Activated T-cell treated with anti-CD3 and anti-CD28 coated beads for 48 hours (primary cell): Measurements from ENCODE around the gene VAMP2.
A peak's percentile ranks its signal among the peaks of the same experiment; 100 is the strongest.

Source experiments
- DNase-seq: peaks from one replicate; pipeline ENCODE4 v3.0.0-alpha.2; 2020; ENCODE audit warnings: low read depth

The VAMP2 gene

DNA sequence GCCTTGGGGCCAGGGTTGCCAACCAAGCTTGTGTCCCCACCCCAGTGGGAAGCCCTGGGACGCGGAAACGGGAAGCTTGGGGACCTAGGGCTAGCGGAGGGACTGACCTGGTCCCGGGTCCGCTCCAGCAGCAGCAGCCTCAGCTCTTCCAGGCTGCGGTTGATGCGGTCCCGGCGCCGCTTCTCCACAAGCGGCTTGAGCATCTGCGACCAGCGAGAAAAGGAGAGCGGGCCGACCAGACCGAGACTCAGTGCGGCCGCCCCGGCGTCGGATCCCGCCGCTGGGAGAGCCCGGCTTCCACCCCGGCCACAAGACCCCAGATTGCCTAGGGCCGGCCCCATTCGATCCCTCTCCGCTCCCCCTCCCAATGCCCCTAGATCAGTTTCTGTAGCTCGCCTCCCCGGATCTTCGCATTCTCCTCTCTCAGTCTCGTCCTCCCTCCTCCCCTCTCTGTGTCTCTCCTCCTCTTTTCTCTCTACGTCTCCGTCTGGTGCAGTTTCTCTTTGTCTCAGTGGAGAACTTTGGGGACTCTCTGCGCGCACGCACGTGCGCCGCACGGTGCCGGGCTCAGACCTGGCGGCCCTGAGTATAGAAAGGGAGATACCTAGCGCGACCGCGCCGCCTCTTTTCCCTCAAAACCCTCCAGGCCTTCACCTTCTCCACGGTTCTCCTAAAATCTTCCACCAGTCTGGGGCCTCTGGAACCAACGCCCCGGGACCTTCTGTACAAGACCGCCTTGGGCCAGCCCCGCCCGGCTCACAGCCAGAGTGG lies 39.6 kb downstream of the VAMP2 start:
- DNase-seq = peak; percentile 50

DNA sequence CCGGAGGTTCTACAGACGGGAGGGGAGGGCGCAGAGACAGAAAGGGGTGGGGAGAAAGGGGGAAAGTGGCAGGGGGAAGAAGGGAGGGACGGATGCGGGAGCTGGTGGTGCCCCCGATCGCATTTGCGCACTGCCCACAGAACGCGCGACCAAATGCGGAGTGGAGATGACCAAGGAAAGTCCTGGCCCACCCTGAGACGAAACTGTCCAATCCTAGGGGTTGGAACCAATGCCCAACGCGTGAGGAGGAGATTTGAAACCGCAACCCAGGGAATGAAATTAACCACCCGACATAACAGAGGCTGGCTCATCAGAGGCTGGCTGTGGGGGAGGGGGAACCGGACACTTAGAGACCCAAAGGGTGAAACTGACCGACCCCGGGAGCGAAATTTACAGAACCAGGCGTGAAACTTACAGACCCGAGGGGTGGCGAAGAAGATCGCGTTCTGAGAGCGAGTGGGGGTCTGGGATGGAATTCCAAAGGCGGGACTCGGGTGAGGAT lies 40.3 kb downstream of the VAMP2 start:
- no peak for DNase-seq

- peak; percentile 72 for DNase-seq
Observed at GRCh38 chr17:8121681-8122421, 40.9 kb downstream of the VAMP2 start.

DNA sequence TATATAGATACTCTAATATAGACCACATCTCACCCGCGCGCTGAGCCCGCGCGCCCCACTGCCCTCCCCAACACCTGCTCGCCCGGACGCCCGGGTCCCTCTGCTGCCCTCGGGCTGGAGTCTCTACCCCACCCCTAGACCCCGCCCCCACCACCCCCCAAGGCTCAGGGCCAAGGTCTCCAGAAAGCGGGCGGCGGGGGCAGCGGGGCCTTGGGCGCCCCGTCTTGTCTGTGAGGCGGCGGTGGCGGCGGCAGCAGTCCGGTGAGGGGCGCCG lies 41.4 kb downstream of the VAMP2 start:
- no peak for DNase-seq

GRCh38 chr17:8120520-8121406 lies 42.0 kb downstream of the VAMP2 start:
- peak; percentile 81 for DNase-seq

DNA sequence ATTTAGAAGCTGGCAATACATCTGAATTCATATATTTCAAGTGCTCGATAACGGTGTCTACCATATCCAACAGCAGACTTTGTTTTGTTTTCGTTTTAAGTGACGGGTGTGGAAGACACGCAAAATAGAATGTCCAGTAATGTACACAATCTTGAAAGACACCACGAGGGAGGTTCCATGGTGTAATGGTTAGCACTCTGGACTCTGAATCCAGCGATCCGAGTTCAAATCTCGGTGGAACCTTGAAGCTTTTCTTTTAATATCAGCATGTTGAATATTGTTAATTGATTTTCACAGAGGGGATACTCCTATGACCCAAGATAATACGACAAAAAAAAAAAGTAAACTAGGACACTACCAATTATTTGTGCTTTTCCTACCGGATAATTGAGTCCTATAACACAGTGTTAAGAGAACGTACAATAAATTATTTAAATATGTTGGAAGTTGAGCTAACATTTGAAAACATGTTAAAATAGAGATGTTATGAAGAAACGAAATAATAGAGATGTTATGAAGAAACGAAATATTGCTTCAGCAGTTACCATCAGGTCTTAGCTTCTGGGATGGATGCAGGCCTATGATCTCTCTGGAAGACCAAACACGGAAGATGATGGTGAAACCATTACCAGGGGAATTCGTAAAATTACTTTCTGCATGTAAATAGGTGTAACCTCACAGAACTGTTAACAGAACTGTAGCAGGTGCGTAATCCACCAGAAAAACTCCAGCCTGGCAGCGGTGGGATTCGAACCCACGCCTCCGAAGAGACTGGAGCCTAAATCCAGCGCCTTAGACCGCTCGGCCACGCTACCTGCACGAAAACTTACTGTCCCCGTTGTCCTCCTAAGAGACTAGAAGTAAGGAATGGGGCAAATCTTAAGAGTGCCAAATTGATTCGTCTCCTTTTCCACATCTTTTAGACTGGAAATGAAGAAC lies 42.9 kb downstream of the VAMP2 start:
- DNase-seq = peak; percentile 86

- DNase-seq = peak; percentile 85
Observed at GRCh38 chr17:8118769-8119580, 43.8 kb downstream of the VAMP2 start.

DNA sequence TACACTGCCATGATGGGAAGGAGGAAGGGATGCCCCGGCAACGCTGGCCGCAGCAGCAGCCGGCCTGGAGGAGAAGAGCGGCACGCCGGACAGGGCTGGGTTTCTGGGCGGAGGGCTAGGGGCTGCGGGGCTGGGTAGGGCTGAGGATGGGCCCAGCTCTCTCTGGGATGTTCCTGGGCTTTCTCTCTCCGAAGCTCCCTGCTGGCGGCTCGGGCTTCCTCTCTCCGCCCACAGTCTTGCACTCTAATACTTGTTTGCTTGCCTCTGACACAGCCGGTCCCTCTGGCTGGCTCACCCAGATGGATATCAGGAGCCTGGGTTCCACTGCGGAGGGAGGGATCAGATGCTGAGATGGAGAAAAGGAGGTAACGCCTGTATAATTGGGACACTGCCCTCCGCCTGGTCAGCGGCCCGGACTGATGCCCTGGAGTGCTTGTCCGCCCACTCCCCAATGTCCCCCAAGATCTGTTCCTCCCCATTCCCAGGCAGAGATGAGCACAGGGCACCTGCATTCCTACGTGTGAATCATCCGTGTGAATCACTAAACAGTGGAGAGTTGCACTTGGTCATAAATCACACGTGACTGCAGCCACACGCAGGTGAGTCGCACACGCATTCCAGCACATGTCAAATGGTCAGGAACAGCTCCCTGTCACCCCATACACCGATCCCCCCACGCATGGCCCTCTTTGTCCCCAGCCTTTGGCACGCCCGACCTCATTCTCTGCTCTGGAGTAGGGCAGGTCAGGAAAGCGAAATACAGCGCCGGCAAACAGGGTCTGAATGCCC lies 44.6 kb downstream of the VAMP2 start, which contains the start of gene ALOXE3:
ALOXE3 (minus strand) TSS at position 535 of the 789 bp plus-strand sequence; CDS start at position 11, 524 bp downstream.
- DNase-seq = no peak

DNA sequence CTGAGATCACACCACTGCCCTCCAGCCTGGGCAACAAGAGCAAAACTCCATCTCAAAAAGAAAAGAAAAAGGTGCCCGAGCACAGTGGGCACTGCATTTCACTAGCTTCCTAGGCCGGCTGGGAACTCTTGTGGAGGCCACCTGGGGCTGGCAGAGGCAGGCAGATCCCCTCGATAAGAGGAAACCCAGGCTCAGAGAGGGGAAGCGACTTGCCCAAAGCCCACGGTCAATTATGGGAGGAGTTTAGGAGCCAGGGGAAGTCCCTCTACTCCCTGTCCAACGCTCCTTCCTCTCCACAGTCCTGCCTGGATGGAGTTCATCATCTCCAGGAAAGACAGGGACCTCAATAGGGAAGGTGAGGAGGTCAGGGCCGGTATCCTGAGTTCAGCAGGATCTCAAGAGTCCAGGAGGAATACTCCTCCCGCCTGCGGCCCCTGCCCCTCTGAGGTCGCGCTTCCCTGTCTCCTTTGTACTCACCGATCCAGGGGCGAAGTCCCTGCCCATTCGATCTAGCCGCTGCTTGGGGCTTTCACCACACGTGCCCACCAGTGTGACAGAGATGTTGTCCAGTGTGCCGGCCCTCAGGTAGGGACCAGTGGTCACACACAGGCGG lies 45.3 kb downstream of the VAMP2 start:
- no peak for DNase-seq

GRCh38 chr17:8116776-8117175 lies 46.0 kb downstream of the VAMP2 start:
- DNase-seq = no peak

- DNase-seq = no peak
Observed at GRCh38 chr17:8110907-8111306, 51.8 kb downstream of the VAMP2 start.

DNA sequence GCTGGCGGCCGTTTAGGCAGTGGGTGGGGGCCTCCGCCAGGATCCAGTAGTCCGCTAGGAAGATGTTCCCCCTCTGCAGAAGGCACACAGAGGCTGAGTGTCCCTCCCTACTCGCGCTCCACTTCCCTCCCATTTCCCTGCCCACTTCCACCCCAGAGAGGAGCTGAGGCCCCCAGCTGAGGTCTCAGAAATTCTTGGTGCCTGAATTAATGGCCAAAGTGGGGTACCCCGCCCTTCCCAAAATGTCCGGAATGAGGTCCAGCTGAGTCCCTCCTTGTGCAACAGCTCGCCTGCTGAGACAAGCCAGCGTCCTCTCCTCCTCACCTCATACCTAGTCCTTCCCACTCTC lies 52.3 kb downstream of the VAMP2 start:
- DNase-seq = no peak

- DNase-seq = peak; percentile 76
Observed at GRCh38 chr17:8109661-8110455, 52.9 kb downstream of the VAMP2 start.
